SU-DHL-6 (cell line): ENCODE data around the gene WFIKKN1.

ENCODE experiments used
- H2AFZ ChIP-seq: fragments of 200-600 bp; sonication (generic); 2 replicates; pipeline ENCODE4 v1.6.1; 2014; ENCODE audit warnings: low read depth, mild to moderate bottlenecking, moderate library complexity, mixed read lengths, antibody characterized with exemption, low read length; ENCODE audit not compliant: severe bottlenecking
- H3F3A ChIP-seq: fragments of 200-600 bp; shearing (Covaris generic); 2 replicates; pipeline ENCODE4 v1.6.0; 2016; ENCODE audit warnings: antibody characterized with exemption, mild to moderate bottlenecking; ENCODE audit not compliant: insufficient read depth
- H3K27ac ChIP-seq: fragments of 200-600 bp; sonication (generic); 2 replicates; pipeline ENCODE4 v1.5.1; 2016; ENCODE audit warnings: low read depth, mild to moderate bottlenecking, low read length, moderate library complexity, mixed read lengths
- H3K27me3 ChIP-seq: fragments of 200-600 bp; sonication (generic), shearing (Covaris generic); 2 replicates; pipeline ENCODE4 v1.6.0; 2014; ENCODE audit warnings: mild to moderate bottlenecking, low read length
- H3K36me3 ChIP-seq: fragments of 200-600 bp; sonication (generic); 2 replicates; pipeline ENCODE4 v1.6.1; 2014; ENCODE audit warnings: mild to moderate bottlenecking, low read length, mixed read lengths
- H3K4me2 ChIP-seq: fragments of 300-600, 200-600 bp; shearing (Covaris generic), sonication (generic); 2 replicates; pipeline ENCODE4 v1.6.0; 2014; ENCODE audit warnings: low read length, low read depth, mild to moderate bottlenecking; ENCODE audit not compliant: poor library complexity, severe bottlenecking
- H3K4me3 ChIP-seq: fragments of 200-600 bp; sonication (generic); 2 replicates; pipeline ENCODE4 v1.5.1; 2014; ENCODE audit warnings: antibody characterized with exemption, low read length, mild to moderate bottlenecking, mixed read lengths; ENCODE audit not compliant: insufficient read depth, poor library complexity, severe bottlenecking
- H3K79me2 ChIP-seq: fragments of 200-600 bp; sonication (generic); 2 replicates; pipeline ENCODE4 v1.6.1; 2014; ENCODE audit warnings: mild to moderate bottlenecking, low read length, moderate library complexity; ENCODE audit not compliant: insufficient read depth
- H3K9ac ChIP-seq: fragments of 200-600 bp; sonication (generic); 2 replicates; pipeline ENCODE4 v1.7.0; 2014; ENCODE audit warnings: mild to moderate bottlenecking, low read length
- H3K9me2 ChIP-seq: fragments of 200-600 bp; sonication (generic); replicated peaks from 2 replicates; pipeline ENCODE4 v1.6.1; 2014; ENCODE audit warnings: low read length; ENCODE audit not compliant: insufficient read depth
- H3K9me3 ChIP-seq: fragments of 200-600 bp; sonication (generic); 2 replicates; pipeline ENCODE4 v1.6.1; 2014; ENCODE audit warnings: low read length, mixed read lengths; ENCODE audit not compliant: insufficient read depth
- H4K20me1 ChIP-seq: fragments of 200-600 bp; sonication (generic); 2 replicates; pipeline ENCODE4 v1.6.1; 2014; ENCODE audit warnings: low read depth, mild to moderate bottlenecking, antibody characterized with exemption, low read length, moderate library complexity, mixed read lengths
- CTCF ChIP-seq: fragments of 200-600 bp; sonication (generic); IDR thresholded peaks from one replicate; pipeline ENCODE4 v1.5.1; 2017; ENCODE audit warnings: antibody characterized with exemption, mild to moderate bottlenecking, low read length, moderate library complexity; ENCODE audit not compliant: insufficient read depth, poor library complexity, severe bottlenecking
- EZH2phosphoT487 ChIP-seq: fragments of 200-600 bp; sonication (generic), shearing (Covaris generic); conservative IDR thresholded peaks from 2 replicates; pipeline ENCODE4 v1.6.1; 2018; ENCODE audit warnings: mild to moderate bottlenecking, antibody characterized with exemption, low read length, moderate library complexity, mixed read lengths

Gene WFIKKN1

GRCh38 chr16:626787-627453, 3.9 kb upstream of the WFIKKN1 start:
- no peak overlapping the region for H3K4me2 ChIP-seq

DNA sequence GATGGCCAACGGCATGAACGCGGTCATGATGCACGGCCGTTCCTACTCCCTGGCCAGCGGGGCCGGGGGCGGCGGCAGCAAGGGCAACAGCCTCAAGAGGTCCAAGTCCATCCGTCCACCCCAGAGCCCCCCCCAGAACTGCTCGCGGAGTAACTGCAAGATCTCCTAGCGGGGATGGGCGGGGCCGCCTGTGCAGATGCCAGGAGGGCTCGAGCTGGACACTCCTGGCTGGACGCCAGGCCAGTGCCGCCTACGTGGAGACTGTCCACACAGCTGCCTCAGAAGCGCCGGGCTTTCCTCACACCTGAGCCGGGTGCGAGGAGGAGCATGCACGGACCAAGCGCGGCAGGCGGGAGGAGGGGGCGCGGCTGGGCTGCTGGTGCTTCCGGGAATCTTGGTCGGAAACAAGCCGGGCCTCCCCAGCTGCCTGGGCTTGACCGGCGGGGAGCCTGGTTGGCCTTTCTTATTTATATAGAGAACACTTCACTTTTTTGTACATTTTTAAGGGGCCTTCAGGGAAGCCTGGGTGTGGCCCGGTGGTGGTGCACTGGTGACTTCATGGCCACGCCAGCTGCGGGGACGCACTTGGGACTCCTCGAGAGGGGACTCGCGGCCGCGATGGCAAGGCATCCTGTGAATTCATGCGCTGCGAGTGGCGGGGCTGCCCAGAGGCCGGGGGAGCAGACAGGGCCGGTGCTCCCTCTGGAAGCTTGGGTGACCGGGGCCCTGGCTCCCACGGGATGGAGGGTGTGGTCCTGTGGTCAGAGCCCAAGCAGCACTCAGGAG, 3.1 kb upstream of the WFIKKN1 start:
- H3K9me3 ChIP-seq: no peaks in the 10 kb centered on the region
- H3K27me3 ChIP-seq: no peaks in the 10 kb centered on the region
- H2AFZ ChIP-seq: no peak overlapping the region
- H3K4me2 ChIP-seq: no peak overlapping the region
- no peaks in the 10 kb centered on the region for H3K36me3 ChIP-seq
- H3K9me2 ChIP-seq: no peaks in the 10 kb centered on the region
- no peak overlapping the region for H3K9ac ChIP-seq
- H3F3A ChIP-seq: no peaks in the 10 kb centered on the region
- no peaks in the 10 kb centered on the region for H4K20me1 ChIP-seq
- H3K79me2 ChIP-seq: no peaks in the 10 kb centered on the region
- TF ChIP-seq EZH2phosphoT487 (no peak), CTCF (no peak)
- no peak overlapping the region for H3K27ac ChIP-seq
- no peak overlapping the region for H3K4me3 ChIP-seq

More at GRCh38 chr16:626787-627453, 3.9 kb upstream of the WFIKKN1 start:
- Histone ChIP-seq H3K27ac (no peak overlapping the region), H2AFZ (no peak overlapping the region), H3K79me2 (no peaks in the 10 kb centered on the region), H3K9me3 (no peaks in the 10 kb centered on the region), H3K4me3 (no peak overlapping the region), H4K20me1 (no peaks in the 10 kb centered on the region), H3K9me2 (no peaks in the 10 kb centered on the region), H3F3A (no peaks in the 10 kb centered on the region), H3K27me3 (no peaks in the 10 kb centered on the region), H3K9ac (no peak overlapping the region), H3K36me3 (no peaks in the 10 kb centered on the region)
- no peak for TF ChIP-seq EZH2phosphoT487

DNA sequence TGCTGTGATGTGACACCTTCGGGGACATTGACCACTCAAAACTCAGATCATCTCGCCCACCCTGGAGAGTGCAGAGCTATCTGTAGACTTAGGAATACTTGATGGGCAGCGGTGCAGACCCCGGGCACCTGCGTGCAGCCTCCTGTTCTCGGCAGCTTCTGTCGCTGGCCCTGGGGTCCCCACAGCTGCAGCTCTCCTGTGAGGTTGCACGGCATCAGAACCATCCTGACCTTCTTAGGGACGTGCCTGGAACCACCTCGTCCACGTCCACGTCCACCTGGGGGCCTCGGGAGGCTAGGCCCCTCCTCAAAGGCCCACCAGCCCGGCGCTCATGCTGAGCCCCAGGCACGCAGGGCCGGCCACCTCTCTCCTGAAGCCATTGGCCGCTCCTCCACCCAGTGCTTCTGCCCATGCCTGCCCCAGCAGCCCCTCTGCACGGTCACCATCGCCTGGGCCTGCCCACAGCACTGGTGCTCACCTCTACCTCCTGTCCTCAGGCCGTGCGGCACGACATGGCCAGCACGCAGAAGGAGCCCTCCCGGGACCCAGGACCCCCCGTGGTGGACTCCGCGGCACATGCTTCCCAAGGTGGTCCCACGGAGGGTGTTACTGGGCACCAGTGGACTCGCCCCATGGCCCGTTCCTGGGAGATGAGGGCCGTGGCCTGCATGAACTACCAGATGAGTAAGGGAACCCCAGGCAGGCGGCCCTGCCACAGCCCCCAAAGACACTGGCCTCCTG, 2.3 kb upstream of the WFIKKN1 start:
- Histone ChIP-seq H3K4me3 (no peak overlapping the region), H3K9ac (no peak overlapping the region), H3K4me2 (no peak overlapping the region), H3K27me3 (no peaks in the 10 kb centered on the region), H4K20me1 (no peaks in the 10 kb centered on the region), H3K79me2 (no peaks in the 10 kb centered on the region), H3F3A (no peaks in the 10 kb centered on the region), H2AFZ (no peak overlapping the region), H3K9me2 (no peaks in the 10 kb centered on the region), H3K9me3 (no peaks in the 10 kb centered on the region), H3K27ac (no peak overlapping the region), H3K36me3 (no peaks in the 10 kb centered on the region)
- TF ChIP-seq CTCF: no peak
- TF ChIP-seq EZH2phosphoT487: no peak
